ENCODE results near the gene SCLT1. TPM values are rescaled to one million over a fixed set of nuclear protein-coding genes. Genes with fewer than 3 reads are reported as not detected.

The SCLT1 gene
- total RNA-seq, 1 donor from 2014 or later, result 24.1 TPM

GRCh38 chr4:128861856-128862518 is 231.4 kb downstream of the SCLT1 start:
- H3K27me3 Mint-ChIP-seq (ENCODE audit: low read depth), result no peaks in the 10 kb centered on the region
- no peaks in the 10 kb centered on the region for H3K9me3 Mint-ChIP-seq
- peaks cover 42% of the 10 kb centered on the region for H3K4me1 Mint-ChIP-seq (ENCODE audit: low read depth)
- DNase-seq (ENCODE audit: low spot score), result no peak
- peaks cover 84% of the 10 kb centered on the region for H3K36me3 Mint-ChIP-seq (ENCODE audit: low read depth)
- H3K27ac Mint-ChIP-seq, result peak overlapping the region; percentile 69
- intact Hi-C loops (cut with micrococcal nuclease), result loop anchor here (2.0 to 10.0 kb wide), 4 partner anchors 21 to 410 kb away; partner anchors contain the start of gene SCLT1
- peak overlapping the region; percentile 1 for H3K4me3 Mint-ChIP-seq (ENCODE audit: low read depth)

GRCh38 chr4:128859887-128860677 is 233.3 kb downstream of the SCLT1 start:
- Mint-ChIP-seq H3K4me3 (ENCODE audit: low read depth) (no peak overlapping the region), H3K4me1 (ENCODE audit: low read depth) (peaks cover 44% of the 10 kb centered on the region), H3K36me3 (ENCODE audit: low read depth) (peaks cover 84% of the 10 kb centered on the region), H3K27ac (peak overlapping the region; percentile 25), H3K27me3 (ENCODE audit: low read depth) (no peaks in the 10 kb centered on the region), H3K9me3 (no peaks in the 10 kb centered on the region)
- no peak for DNase-seq (ENCODE audit: low spot score)
- intact Hi-C loops (cut with micrococcal nuclease), result loop anchor here (5.0 to 10.0 kb wide), 3 partner anchors 232 to 408 kb away; partner anchors contain the start of gene SCLT1

GRCh38 chr4:128858879-128859671 is 234.3 kb downstream of the SCLT1 start:
- DNase-seq (ENCODE audit: low spot score), result no peak
- intact Hi-C loops (cut with micrococcal nuclease), result no loop called here
- no peak overlapping the region for H3K4me3 Mint-ChIP-seq (ENCODE audit: low read depth)
- H3K36me3 Mint-ChIP-seq (ENCODE audit: low read depth), result peaks cover 86% of the 10 kb centered on the region
- no peaks in the 10 kb centered on the region for H3K27me3 Mint-ChIP-seq (ENCODE audit: low read depth)
- H3K4me1 Mint-ChIP-seq (ENCODE audit: low read depth), result peaks cover 54% of the 10 kb centered on the region
- no peak overlapping the region for H3K27ac Mint-ChIP-seq
- no peaks in the 10 kb centered on the region for H3K9me3 Mint-ChIP-seq

- intact Hi-C loops (cut with micrococcal nuclease), result no loop called here
- Mint-ChIP-seq H3K27ac (no peak overlapping the region), H3K36me3 (ENCODE audit: low read depth) (peaks cover 85% of the 10 kb centered on the region), H3K4me3 (ENCODE audit: low read depth) (no peak overlapping the region), H3K27me3 (ENCODE audit: low read depth) (no peaks in the 10 kb centered on the region), H3K9me3 (no peaks in the 10 kb centered on the region), H3K4me1 (ENCODE audit: low read depth) (peaks cover 41% of the 10 kb centered on the region)
- DNase-seq (ENCODE audit: low spot score), result no peak
Measured at GRCh38 chr4:128856246-128856645, 237.1 kb downstream of the SCLT1 start.

- intact Hi-C loops (cut with micrococcal nuclease), result no loop called here
- H3K9me3 Mint-ChIP-seq, result no peaks in the 10 kb centered on the region
- peaks cover 38% of the 10 kb centered on the region for H3K4me1 Mint-ChIP-seq (ENCODE audit: low read depth)
- peaks cover 86% of the 10 kb centered on the region for H3K36me3 Mint-ChIP-seq (ENCODE audit: low read depth)
- H3K4me3 Mint-ChIP-seq (ENCODE audit: low read depth), result no peak overlapping the region
- H3K27ac Mint-ChIP-seq, result no peak overlapping the region
- H3K27me3 Mint-ChIP-seq (ENCODE audit: low read depth), result no peaks in the 10 kb centered on the region
- no peak for DNase-seq (ENCODE audit: low spot score)
Measured at GRCh38 chr4:128855621-128856020, 237.7 kb downstream of the SCLT1 start.

GRCh38 chr4:128854433-128854832 is 238.9 kb downstream of the SCLT1 start:
- H3K36me3 Mint-ChIP-seq (ENCODE audit: low read depth), result peaks cover 87% of the 10 kb centered on the region
- no peaks in the 10 kb centered on the region for H3K27me3 Mint-ChIP-seq (ENCODE audit: low read depth)
- no peak for DNase-seq (ENCODE audit: low spot score)
- H3K9me3 Mint-ChIP-seq, result no peaks in the 10 kb centered on the region
- H3K27ac Mint-ChIP-seq, result peak overlapping the region; percentile 73
- peak overlapping the region; percentile 28 for H3K4me3 Mint-ChIP-seq (ENCODE audit: low read depth)
- intact Hi-C loops (cut with micrococcal nuclease), result no loop called here
- peaks cover 29% of the 10 kb centered on the region for H3K4me1 Mint-ChIP-seq (ENCODE audit: low read depth)

- H3K36me3 Mint-ChIP-seq (ENCODE audit: low read depth), result peaks cover 87% of the 10 kb centered on the region
- no peaks in the 10 kb centered on the region for H3K27me3 Mint-ChIP-seq (ENCODE audit: low read depth)
- intact Hi-C loops (cut with micrococcal nuclease), result no loop called here
- H3K4me1 Mint-ChIP-seq (ENCODE audit: low read depth), result peaks cover 24% of the 10 kb centered on the region
- H3K4me3 Mint-ChIP-seq (ENCODE audit: low read depth), result no peak overlapping the region
- H3K9me3 Mint-ChIP-seq, result no peaks in the 10 kb centered on the region
- DNase-seq (ENCODE audit: low spot score), result no peak
- peak overlapping the region; percentile 73 for H3K27ac Mint-ChIP-seq
Measured at GRCh38 chr4:128853741-128854140, 239.6 kb downstream of the SCLT1 start.

- peak overlapping the region; percentile 38 for H3K27ac Mint-ChIP-seq
- H3K4me1 Mint-ChIP-seq (ENCODE audit: low read depth), result peaks cover 27% of the 10 kb centered on the region
- no peaks in the 10 kb centered on the region for H3K27me3 Mint-ChIP-seq (ENCODE audit: low read depth)
- H3K36me3 Mint-ChIP-seq (ENCODE audit: low read depth), result peaks cover 83% of the 10 kb centered on the region
- intact Hi-C loops (cut with micrococcal nuclease), result no loop called here
- no peak overlapping the region for H3K4me3 Mint-ChIP-seq (ENCODE audit: low read depth)
- no peaks in the 10 kb centered on the region for H3K9me3 Mint-ChIP-seq
- no peak for DNase-seq (ENCODE audit: low spot score)
Measured at GRCh38 chr4:128850252-128850651, 243.1 kb downstream of the SCLT1 start.

- no peak for DNase-seq (ENCODE audit: low spot score)
- Mint-ChIP-seq H3K36me3 (ENCODE audit: low read depth) (peaks cover 81% of the 10 kb centered on the region), H3K27me3 (ENCODE audit: low read depth) (no peaks in the 10 kb centered on the region), H3K9me3 (no peaks in the 10 kb centered on the region), H3K4me3 (ENCODE audit: low read depth) (no peak overlapping the region), H3K27ac (no peak overlapping the region), H3K4me1 (ENCODE audit: low read depth) (peaks cover 11% of the 10 kb centered on the region)
- intact Hi-C loops (cut with micrococcal nuclease), result no loop called here
Measured at GRCh38 chr4:128848461-128848860, 244.9 kb downstream of the SCLT1 start.

- Mint-ChIP-seq H3K4me3 (ENCODE audit: low read depth) (no peak overlapping the region), H3K9me3 (no peaks in the 10 kb centered on the region), H3K4me1 (ENCODE audit: low read depth) (peaks cover 11% of the 10 kb centered on the region), H3K36me3 (ENCODE audit: low read depth) (peaks cover 81% of the 10 kb centered on the region), H3K27ac (no peak overlapping the region), H3K27me3 (ENCODE audit: low read depth) (no peaks in the 10 kb centered on the region)
- intact Hi-C loops (cut with micrococcal nuclease), result no loop called here
- DNase-seq (ENCODE audit: low spot score), result no peak
Measured at GRCh38 chr4:128847082-128847724, 246.1 kb downstream of the SCLT1 start.

- Mint-ChIP-seq H3K27ac (no peak overlapping the region), H3K27me3 (ENCODE audit: low read depth) (no peaks in the 10 kb centered on the region), H3K36me3 (ENCODE audit: low read depth) (peaks cover 78% of the 10 kb centered on the region), H3K4me1 (ENCODE audit: low read depth) (peaks cover 13% of the 10 kb centered on the region), H3K4me3 (ENCODE audit: low read depth) (no peak overlapping the region), H3K9me3 (no peaks in the 10 kb centered on the region)
- no peak for DNase-seq (ENCODE audit: low spot score)
- intact Hi-C loops (cut with micrococcal nuclease), result no loop called here
Measured at GRCh38 chr4:128846063-128846462, 247.3 kb downstream of the SCLT1 start.

GRCh38 chr4:128844931-128845330 is 248.4 kb downstream of the SCLT1 start:
- Mint-ChIP-seq H3K9me3 (no peaks in the 10 kb centered on the region), H3K4me1 (ENCODE audit: low read depth) (peaks cover 19% of the 10 kb centered on the region), H3K27me3 (ENCODE audit: low read depth) (no peaks in the 10 kb centered on the region), H3K36me3 (ENCODE audit: low read depth) (peaks cover 74% of the 10 kb centered on the region), H3K4me3 (ENCODE audit: low read depth) (no peak overlapping the region), H3K27ac (no peak overlapping the region)
- intact Hi-C loops (cut with micrococcal nuclease), result no loop called here
- DNase-seq (ENCODE audit: low spot score), result no peak

Measured in activated T-helper 2 cell treated with anti-CD3 and anti-CD28 coated beads, Interferon-gamma antibody, Interleukin-2, Interleukin-4, amounts not matched to agents 10 μg/mL and 5 μg/mL and 100 μg/mL, durations not matched to agents 14 hours and 24 hours and 36 hours (primary cell).